Measurements from ENCODE around the gene FBXW10B. TPM values are rescaled to one million over a fixed set of nuclear protein-coding genes. Genes with fewer than 3 reads are reported as not detected.
"Not testable (repeated sequence)": the region's sequence is repeated elsewhere in the genome, so short reads cannot be mapped to it uniquely, and the experiment has no call there.

FBXW10B gene
- total RNA-seq, 2 donors from 2014 or later: 0.55 TPM; not detected in 1

GRCh38 chr17:15648386-15648785 is 28.9 kb upstream of the FBXW10B start:
- Histone ChIP-seq H3K9ac (ENCODE audit: extremely low read depth, low read length, poor library complexity, severe bottlenecking) (no peak overlapping the region), H3K9me3 (ENCODE audit: control insufficient read depth, low read length) (no peaks in the 10 kb centered on the region), H3K4me3 (ENCODE audit: low read length) (no peak overlapping the region), H3K27me3 (ENCODE audit: control insufficient read depth, insufficient read depth, low read length, poor library complexity, severe bottlenecking) (no peaks in the 10 kb centered on the region), H3K4me1 (ENCODE audit: control insufficient read depth, insufficient read depth, low read length) (peaks cover 10% of the 10 kb centered on the region), H3K36me3 (ENCODE audit: control insufficient read depth, insufficient read depth, low read length) (no peaks in the 10 kb centered on the region), H3K27ac (ENCODE audit: low read depth, low read length) (no peak overlapping the region)
- no peak for TF ChIP-seq CTCF (conservative IDR thresholded peaks at IDR 0.05)
- Mint-ChIP-seq H3K4me1 (peaks cover 30% of the 10 kb centered on the region), H3K4me3 (no peak overlapping the region), H3K27me3 (ENCODE audit: insufficient read depth) (no peaks in the 10 kb centered on the region), H3K36me3 (ENCODE audit: low read depth) (peaks cover 4% of the 10 kb centered on the region), H3K9me3 (no peaks in the 10 kb centered on the region), H3K27ac (peak overlapping the region; percentile 84)
- 78 to 90% methylated on average over 5 of the region's 5 CpGs for whole genome bisulfite sequencing, 2 experiments (ENCODE audit: insufficient coverage in 1 of 2, insufficient read length in 1 of 2)
- DNase-seq: no peak

DNA sequence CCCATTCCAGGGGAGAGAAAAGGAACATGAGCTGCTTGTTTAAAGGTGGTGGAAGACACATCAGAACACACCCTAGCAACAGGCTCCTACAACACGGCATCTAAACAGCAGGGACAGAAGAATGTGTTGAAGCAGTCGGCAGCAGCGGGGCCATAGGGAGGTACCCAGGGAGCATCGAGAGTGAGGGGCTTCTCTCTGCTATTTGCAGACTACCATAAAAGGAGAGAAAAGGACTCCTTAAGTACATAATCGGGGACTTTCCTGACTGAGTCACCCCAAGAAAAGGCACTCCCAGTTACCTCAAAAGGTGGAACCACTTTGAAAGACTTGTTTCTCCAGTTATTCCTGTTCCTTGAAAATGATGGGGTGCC is 26.4 kb upstream of the FBXW10B start:
- not testable (repeated sequence) for H3K27ac ChIP-seq (ENCODE audit: low read depth, low read length); H3K36me3 ChIP-seq (ENCODE audit: control insufficient read depth, insufficient read depth, low read length); H3K27me3 Mint-ChIP-seq (ENCODE audit: insufficient read depth); H3K9ac ChIP-seq (ENCODE audit: extremely low read depth, low read length, poor library complexity, severe bottlenecking); H3K4me3 Mint-ChIP-seq; H3K36me3 Mint-ChIP-seq (ENCODE audit: low read depth); H3K4me3 ChIP-seq (ENCODE audit: low read length); H3K4me1 ChIP-seq (ENCODE audit: control insufficient read depth, insufficient read depth, low read length); H3K27me3 ChIP-seq (ENCODE audit: control insufficient read depth, insufficient read depth, low read length, poor library complexity, severe bottlenecking); H3K9me3 ChIP-seq (ENCODE audit: control insufficient read depth, low read length); H3K9me3 Mint-ChIP-seq
- Mint-ChIP-seq H3K4me1 (peaks cover 15% of the 10 kb centered on the region), H3K27ac (peak overlapping the region; percentile 79)
- peak; percentile 73 for DNase-seq
- 68% methylated on average over 5 of the region's 5 CpGs; no CpG with 5 or more reads in 1 of the 2 experiments for WGBS, 2 experiments (ENCODE audit: insufficient coverage in 1 of 2, insufficient read length in 1 of 2)

GRCh38 chr17:15645099-15645941 is 25.8 kb upstream of the FBXW10B start:
- not testable (repeated sequence) for H3K27me3 ChIP-seq (ENCODE audit: control insufficient read depth, insufficient read depth, low read length, poor library complexity, severe bottlenecking); H3K4me3 ChIP-seq (ENCODE audit: low read length); H3K9me3 Mint-ChIP-seq; H3K36me3 ChIP-seq (ENCODE audit: control insufficient read depth, insufficient read depth, low read length); H3K4me1 ChIP-seq (ENCODE audit: control insufficient read depth, insufficient read depth, low read length); H3K9me3 ChIP-seq (ENCODE audit: control insufficient read depth, low read length); H3K27me3 Mint-ChIP-seq (ENCODE audit: insufficient read depth); H3K36me3 Mint-ChIP-seq (ENCODE audit: low read depth); H3K9ac ChIP-seq (ENCODE audit: extremely low read depth, low read length, poor library complexity, severe bottlenecking)
- peak; percentile 86 for DNase-seq
- H3K4me3 Mint-ChIP-seq: peak overlapping the region; percentile 29
- H3K4me1 Mint-ChIP-seq: peaks cover 11% of the 10 kb centered on the region
- WGBS, 2 experiments (ENCODE audit: insufficient coverage in 1 of 2, insufficient read length in 1 of 2): 62 to 86% methylated on average over 1 to 8 of the region's 10 CpGs
- peak overlapping the region; percentile 40 for H3K27ac ChIP-seq (ENCODE audit: low read depth, low read length)
- H3K27ac Mint-ChIP-seq: peak overlapping the region; percentile 79

DNA sequence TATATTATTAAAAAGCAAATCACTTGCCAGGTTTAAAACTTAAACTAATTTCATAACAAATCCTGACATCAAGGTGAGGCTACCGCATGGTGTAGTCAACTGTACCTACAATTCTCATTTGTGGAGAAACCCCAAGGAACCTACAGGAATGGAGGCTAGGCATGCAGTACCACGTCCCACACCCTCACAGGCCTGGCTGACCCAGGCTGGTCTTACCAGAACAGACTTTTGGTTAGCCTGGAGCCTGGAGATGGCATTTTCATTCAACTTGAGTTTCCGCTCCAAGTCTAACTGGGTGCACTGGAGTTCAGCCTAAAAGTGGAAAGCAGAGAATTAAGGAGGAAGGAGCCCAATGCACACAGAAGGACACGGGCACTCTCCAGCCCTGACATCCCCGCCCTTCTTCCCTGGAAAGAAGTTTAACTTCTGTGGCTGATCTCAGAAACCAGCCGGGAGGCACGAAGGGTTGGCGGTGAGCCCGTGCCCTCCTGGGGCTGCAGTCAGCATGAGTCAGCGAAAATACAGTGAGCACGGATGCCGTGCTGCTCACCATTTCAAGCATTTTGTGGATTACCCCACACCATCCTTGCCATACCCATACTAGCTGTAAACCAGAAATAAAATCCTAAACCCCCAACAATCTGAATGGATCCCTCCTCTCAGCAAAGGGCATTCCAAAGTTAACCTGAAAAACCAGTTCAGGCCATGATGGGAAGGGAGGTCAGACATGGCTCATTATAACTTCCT is 23.2 kb upstream of the FBXW10B start:
- not testable (repeated sequence) for H3K36me3 ChIP-seq (ENCODE audit: control insufficient read depth, insufficient read depth, low read length); H3K27ac Mint-ChIP-seq; H3K27ac ChIP-seq (ENCODE audit: low read depth, low read length); H3K4me3 Mint-ChIP-seq; H3K27me3 ChIP-seq (ENCODE audit: control insufficient read depth, insufficient read depth, low read length, poor library complexity, severe bottlenecking); H3K4me1 Mint-ChIP-seq; H3K36me3 Mint-ChIP-seq (ENCODE audit: low read depth); H3K27me3 Mint-ChIP-seq (ENCODE audit: insufficient read depth); H3K4me1 ChIP-seq (ENCODE audit: control insufficient read depth, insufficient read depth, low read length); H3K9me3 ChIP-seq (ENCODE audit: control insufficient read depth, low read length); H3K9ac ChIP-seq (ENCODE audit: extremely low read depth, low read length, poor library complexity, severe bottlenecking); H3K4me3 ChIP-seq (ENCODE audit: low read length); H3K9me3 Mint-ChIP-seq; DNase-seq
- 100% methylated on average over 1 of the region's 12 CpGs; no CpG with 5 or more reads in 1 of the 2 experiments for WGBS, 2 experiments (ENCODE audit: insufficient coverage in 1 of 2, insufficient read length in 1 of 2)

GRCh38 chr17:15642014-15642413 is 22.5 kb upstream of the FBXW10B start:
- H3K9me3 Mint-ChIP-seq; H3K27me3 ChIP-seq (ENCODE audit: control insufficient read depth, insufficient read depth, low read length, poor library complexity, severe bottlenecking); H3K4me3 ChIP-seq (ENCODE audit: low read length); H3K9me3 ChIP-seq (ENCODE audit: control insufficient read depth, low read length); H3K27ac ChIP-seq (ENCODE audit: low read depth, low read length); H3K4me1 Mint-ChIP-seq; DNase-seq; H3K36me3 Mint-ChIP-seq (ENCODE audit: low read depth); H3K36me3 ChIP-seq (ENCODE audit: control insufficient read depth, insufficient read depth, low read length); H3K4me1 ChIP-seq (ENCODE audit: control insufficient read depth, insufficient read depth, low read length); H3K4me3 Mint-ChIP-seq; H3K27ac Mint-ChIP-seq; H3K9ac ChIP-seq (ENCODE audit: extremely low read depth, low read length, poor library complexity, severe bottlenecking); H3K27me3 Mint-ChIP-seq (ENCODE audit: insufficient read depth): not testable (repeated sequence)
- no CpG with 5 or more reads among the region's 4 CpGs for WGBS, 2 experiments (ENCODE audit: insufficient coverage in 1 of 2, insufficient read length in 1 of 2)

- not testable (repeated sequence) for DNase-seq; H3K9me3 ChIP-seq (ENCODE audit: control insufficient read depth, low read length); H3K4me3 ChIP-seq (ENCODE audit: low read length); H3K27me3 Mint-ChIP-seq (ENCODE audit: insufficient read depth); H3K4me1 ChIP-seq (ENCODE audit: control insufficient read depth, insufficient read depth, low read length); H3K9me3 Mint-ChIP-seq; H3K27ac Mint-ChIP-seq; H3K9ac ChIP-seq (ENCODE audit: extremely low read depth, low read length, poor library complexity, severe bottlenecking); H3K4me3 Mint-ChIP-seq; H3K4me1 Mint-ChIP-seq; H3K27me3 ChIP-seq (ENCODE audit: control insufficient read depth, insufficient read depth, low read length, poor library complexity, severe bottlenecking); H3K36me3 ChIP-seq (ENCODE audit: control insufficient read depth, insufficient read depth, low read length); H3K27ac ChIP-seq (ENCODE audit: low read depth, low read length)
- 84% methylated on average over 2 of the region's 2 CpGs; no CpG with 5 or more reads in 1 of the 2 experiments for WGBS, 2 experiments (ENCODE audit: insufficient coverage in 1 of 2, insufficient read length in 1 of 2)
- peaks cover 28% of the 10 kb centered on the region for H3K36me3 Mint-ChIP-seq (ENCODE audit: low read depth)
Observed at GRCh38 chr17:15630930-15631453, 11.5 kb upstream of the FBXW10B start.

Data from endodermal cell (in vitro differentiated cells).